ENCODE data around the gene GTPBP6.

The GTPBP6 gene

DNA sequence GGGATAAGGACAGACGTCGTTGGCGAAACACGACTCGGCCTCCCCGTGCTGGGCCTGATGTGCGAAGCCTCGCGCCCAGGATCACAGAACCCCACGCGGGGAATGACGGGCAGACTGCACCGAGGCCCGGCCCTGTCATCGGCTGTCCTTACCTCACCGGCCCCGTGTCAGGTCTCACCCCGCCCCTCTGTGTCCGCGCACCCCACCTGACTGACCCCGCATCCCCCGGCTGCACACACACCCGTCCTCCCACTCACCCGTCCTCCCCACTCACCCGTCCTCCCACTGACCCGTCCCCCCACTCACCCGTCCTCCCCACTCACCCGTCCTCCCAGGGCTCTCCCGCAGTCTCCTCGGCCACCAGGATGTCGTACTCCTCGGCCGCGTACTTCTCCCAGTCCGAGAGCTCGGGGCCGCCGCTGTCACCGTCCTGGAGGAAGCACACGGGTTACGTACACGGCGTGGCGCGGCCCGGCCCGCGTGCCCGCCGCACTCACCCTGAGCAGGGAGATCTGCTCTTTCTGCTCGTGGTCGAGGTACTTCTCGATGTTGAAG is 19.8 kb upstream of the GTPBP6 start:
- TF ChIP-seq, protein P1, sequence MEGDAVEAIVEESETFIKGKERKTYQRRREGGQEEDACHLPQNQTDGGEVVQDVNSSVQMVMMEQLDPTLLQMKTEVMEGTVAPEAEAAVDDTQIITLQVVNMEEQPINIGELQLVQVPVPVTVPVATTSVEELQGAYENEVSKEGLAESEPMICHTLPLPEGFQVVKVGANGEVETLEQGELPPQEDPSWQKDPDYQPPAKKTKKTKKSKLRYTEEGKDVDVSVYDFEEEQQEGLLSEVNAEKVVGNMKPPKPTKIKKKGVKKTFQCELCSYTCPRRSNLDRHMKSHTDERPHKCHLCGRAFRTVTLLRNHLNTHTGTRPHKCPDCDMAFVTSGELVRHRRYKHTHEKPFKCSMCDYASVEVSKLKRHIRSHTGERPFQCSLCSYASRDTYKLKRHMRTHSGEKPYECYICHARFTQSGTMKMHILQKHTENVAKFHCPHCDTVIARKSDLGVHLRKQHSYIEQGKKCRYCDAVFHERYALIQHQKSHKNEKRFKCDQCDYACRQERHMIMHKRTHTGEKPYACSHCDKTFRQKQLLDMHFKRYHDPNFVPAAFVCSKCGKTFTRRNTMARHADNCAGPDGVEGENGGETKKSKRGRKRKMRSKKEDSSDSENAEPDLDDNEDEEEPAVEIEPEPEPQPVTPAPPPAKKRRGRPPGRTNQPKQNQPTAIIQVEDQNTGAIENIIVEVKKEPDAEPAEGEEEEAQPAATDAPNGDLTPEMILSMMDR (IDR thresholded peaks at IDR 0.05; ENCODE audit: borderline replicate concordance, insufficient read depth, low read depth, low read length), result no peak
- H3K4me3 ChIP-seq (ENCODE audit: low read depth, low read length), result no peak overlapping the region

DNA sequence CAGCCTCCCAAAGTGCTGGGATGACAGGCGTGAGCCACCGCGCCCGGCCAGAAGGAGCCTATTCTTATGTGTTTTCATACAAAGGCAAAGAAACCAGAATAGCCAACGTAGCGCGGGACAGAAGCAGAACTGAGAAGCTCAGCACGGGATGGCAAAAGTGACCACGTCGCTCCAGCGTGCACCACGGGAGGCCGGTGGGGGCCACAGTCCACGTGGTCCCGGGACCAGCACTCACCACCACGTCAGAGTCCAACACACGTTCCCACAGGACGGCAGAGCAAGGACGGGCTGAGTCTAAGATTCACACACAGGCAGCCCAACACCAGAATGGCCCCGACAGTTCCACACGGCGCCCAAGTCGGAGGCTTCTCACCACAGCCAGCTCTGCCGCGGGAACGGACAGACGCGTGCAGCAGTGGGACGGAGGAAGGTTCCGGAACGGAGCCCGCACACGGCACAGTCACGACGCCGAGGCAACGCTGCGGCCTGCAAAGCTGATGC is 18.8 kb upstream of the GTPBP6 start:
- TF ChIP-seq, protein P1 (IDR thresholded peaks at IDR 0.05; ENCODE audit: borderline replicate concordance, insufficient read depth, low read depth, low read length), result no peak
- no peak overlapping the region for H3K4me3 ChIP-seq (ENCODE audit: low read depth, low read length)

GRCh38 chrX:336227-336626 is 17.6 kb upstream of the GTPBP6 start:
- TF ChIP-seq, protein P1 (IDR thresholded peaks at IDR 0.05; ENCODE audit: borderline replicate concordance, insufficient read depth, low read depth, low read length), result no peak
- H3K4me3 ChIP-seq (ENCODE audit: low read depth, low read length), result no peak overlapping the region

DNA sequence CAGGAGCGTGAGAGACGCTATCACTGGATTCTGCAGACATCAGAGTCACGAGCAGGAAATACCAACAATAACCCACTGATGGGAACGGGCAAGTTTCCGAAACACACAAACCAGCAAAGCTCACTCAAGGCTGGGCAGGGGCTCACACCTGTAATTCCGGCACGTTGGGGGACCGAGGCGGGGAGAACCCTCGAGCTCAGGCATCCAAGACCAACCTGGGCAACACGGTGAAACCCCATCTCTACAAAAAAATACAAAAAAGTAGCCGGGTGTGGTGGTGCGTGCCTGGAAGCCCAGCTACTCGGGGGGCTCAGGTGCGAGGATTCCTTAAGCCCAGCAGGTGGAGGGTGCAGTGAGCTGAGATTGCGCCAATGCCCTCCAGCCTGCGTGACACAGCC is 17.2 kb upstream of the GTPBP6 start:
- no peak overlapping the region for H3K4me3 ChIP-seq (ENCODE audit: low read depth, low read length)
- TF ChIP-seq, protein P1 (IDR thresholded peaks at IDR 0.05; ENCODE audit: borderline replicate concordance, insufficient read depth, low read depth, low read length), result no peak

- H3K4me3 ChIP-seq (ENCODE audit: low read depth, low read length), result no peak overlapping the region
- TF ChIP-seq, protein P1 (IDR thresholded peaks at IDR 0.05; ENCODE audit: borderline replicate concordance, insufficient read depth, low read depth, low read length), result no peak
Observed at GRCh38 chrX:334971-335757, 16.6 kb upstream of the GTPBP6 start.

GRCh38 chrX:334331-334891 is 15.8 kb upstream of the GTPBP6 start:
- H3K4me3 ChIP-seq (ENCODE audit: low read depth, low read length), result no peak overlapping the region
- TF ChIP-seq, protein P1 (IDR thresholded peaks at IDR 0.05; ENCODE audit: borderline replicate concordance, insufficient read depth, low read depth, low read length), result no peak
